GM18861 (cell line): Measurements from ENCODE around the gene TEK.

Experiments used
- ATAC-seq: cut with Tn5 transposase; IDR thresholded peaks from one replicate; pipeline ENCODE4 v1.9.1; 2021; ENCODE audit not compliant: unreplicated experiment

The TEK gene

DNA sequence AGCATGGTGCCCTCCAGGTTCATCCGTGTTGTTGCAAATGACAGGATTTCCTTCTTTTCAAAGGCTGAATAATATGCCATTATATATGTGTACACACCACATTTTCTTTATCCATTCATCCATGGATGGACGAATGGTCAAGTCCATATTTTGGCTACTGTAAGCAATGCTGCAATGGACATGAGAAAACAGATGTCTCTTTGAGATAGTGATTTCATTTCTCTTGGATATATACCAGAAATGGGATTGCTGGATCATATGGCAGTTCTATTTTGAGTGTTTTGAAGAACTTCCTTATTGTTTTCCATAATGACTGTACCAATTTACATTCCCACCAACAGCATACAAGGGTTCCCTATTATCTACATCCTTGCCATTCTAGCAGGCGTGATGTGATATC lies 67.9 kb downstream of the TEK start:
- ATAC-seq = no peak

DNA sequence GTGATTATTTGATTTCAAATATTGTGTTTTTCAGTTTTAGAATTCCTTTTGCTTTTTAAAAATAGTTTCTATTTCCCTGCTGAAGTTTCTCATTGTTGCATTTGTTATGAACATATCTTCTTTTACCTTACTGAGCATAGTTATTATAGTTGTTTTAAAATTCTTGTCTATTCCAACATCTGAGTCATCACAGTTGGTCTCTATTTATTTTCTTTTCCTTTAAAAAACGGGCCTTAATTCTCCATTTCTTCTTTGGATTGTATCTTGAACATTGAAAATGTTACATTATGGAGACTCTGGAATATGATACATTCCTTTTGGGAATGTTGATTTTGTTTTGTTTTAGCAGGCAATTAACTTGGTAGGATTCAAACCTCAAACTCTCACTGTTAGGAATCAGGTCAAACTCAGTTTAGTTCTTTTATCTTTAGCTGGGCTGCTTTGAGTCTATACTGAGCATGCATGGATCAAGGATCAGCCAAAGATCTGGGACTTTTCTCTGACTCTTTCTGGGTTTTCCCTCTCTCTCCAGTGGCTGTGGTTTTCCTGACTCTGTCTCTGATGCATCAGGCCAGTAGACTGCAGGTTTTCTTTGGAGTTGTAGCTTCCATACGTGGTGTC lies 70.3 kb downstream of the TEK start:
- ATAC-seq = no peak

DNA sequence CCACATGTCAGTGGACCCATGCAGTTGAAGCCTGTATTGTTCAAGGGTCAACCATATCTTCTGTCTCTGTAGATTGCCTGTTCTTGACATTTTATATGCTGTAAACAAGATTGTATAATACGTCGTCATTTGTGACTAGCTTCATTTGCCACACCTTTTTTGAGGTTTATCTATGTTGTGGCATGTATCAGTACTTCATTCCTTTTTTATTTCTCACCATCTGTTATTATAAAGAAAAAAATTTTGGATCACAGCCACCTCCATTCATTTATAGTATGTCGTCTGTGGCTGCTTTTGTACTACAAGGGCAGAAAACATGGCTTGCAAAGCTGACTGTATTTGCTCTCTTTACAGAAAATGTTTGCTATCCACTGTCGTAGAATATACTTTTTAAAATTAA lies 72.4 kb downstream of the TEK start:
- ATAC-seq = no peak

DNA sequence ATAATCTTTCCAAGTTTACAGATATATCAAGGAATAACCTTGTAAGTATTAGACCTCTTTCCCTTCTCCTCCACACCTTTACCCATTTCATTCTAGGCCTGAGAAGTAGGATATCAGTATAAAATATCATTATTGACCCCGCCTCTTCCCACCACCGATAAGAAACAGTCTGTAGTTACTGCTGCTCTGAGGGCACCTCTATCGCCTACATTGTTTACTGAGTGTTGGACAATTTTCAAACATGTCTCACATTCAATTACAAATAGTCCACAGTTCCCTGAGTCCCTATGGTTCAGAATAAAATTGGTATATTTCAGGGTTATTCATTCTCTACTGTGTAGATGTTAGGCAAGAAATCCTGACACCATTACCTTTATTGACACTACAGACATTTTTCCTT lies 73.4 kb downstream of the TEK start:
- ATAC-seq = no peak

DNA sequence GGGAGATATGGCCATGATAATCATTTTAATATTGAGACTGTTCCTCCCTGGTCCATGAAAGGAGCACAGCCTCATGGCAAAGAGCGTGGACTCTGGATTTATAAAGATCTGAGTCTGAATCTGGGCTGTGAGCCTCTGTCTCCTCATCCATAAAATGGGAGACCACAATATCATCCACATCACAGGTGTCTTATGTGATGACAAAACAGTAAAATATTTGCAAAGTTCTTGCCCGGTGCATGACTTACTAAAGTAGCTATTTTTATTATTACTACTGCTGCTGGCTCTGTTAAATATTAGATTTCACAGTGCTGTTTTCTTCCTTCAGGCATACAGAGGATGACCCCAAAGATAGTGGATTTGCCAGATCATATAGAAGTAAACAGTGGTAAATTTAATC lies 74.1 kb downstream of the TEK start:
- ATAC-seq = no peak

DNA sequence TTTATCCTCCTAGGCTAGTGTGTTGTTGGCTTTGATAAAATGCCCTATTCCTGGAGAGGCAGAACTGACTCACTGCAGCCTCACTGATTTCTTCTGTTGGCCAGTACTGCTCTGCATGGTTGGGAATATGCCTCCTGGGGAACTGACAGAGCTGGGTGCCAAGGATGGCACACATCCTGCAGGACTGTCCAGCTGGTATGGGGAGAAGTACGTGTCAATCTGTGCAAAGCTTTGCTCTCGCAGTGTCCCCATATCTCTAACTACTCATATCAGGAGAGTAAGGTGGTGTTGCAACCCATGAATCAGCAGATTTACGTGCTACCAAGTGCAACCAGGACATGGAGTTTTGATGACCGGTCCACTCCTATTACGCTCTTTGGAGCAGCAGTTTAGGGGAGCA lies 74.7 kb downstream of the TEK start:
- ATAC-seq = no peak

DNA sequence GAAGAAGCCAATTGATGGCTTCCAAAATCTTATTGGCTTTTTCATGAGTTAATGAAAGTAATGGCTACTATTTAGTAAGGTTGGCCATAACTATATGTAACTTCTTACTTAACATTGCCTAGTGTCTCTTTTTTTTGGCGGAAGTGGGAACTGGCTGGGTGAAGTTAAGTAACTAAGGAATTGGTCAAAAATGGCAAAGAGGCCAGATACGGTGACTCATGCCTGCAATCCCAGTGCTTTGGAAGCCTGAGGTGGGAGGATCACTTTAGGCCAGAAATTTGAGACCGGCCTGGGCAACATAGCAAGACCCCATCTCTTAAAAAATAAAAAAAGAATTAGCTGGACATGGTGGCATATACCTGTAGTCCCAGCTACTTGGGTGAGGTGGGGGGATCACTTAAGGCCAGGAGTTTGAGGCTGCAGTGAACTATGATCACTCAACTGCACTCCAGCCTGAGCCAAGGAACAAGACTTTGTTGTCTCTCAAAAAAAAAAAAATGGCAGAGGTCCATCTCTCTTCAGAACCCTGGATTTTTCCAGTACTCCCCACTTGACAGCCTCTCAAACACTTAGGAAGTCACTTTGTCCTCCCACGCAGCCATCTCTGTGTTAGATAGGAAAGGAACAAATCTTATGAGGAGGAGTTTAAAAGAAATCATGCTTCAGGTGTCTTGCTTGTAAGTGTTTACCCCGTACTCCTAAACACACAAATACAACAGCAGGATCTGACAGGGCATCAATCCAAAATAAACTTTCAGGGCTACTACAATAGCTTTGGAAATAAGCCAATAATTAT lies 75.7 kb downstream of the TEK start:
- no peak for ATAC-seq

DNA sequence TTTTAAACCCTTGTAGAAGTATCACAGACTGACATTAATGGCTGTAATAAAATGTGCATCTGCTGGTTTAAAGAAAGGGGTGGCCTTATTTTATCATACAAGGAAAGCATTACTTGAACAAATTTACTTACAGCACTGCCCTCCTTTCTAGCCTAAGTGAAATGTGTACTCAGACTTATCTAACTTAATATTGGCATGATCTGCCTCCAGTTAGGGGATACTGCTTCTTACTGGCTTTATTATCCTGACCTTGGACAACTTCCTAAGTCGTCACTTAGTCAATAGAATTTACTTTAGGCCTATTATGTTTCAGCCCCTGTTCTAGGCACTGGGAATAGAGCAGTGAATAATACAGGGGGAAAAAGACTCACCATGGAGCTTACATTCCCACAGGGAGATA lies 79.4 kb downstream of the TEK start:
- no peak for ATAC-seq

DNA sequence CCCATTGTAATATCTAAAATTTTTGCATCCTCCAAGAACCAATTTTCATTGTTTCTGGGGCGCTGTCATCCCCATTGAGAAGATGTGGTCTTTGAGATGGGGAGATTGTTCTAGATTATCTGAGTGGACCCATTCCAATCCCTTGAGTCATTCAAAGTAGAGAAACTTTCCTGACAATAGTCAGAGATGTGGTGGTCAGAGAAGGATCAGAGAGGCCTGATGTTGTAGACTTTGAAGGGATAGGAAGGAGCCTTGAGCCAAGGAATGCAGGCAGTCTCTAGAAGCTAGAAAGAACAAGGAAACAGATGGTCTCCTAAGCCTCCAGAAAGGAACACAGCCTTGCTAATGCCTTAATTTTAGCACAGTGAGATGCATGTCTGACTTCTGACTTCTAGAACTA lies 80.4 kb downstream of the TEK start:
- no peak for ATAC-seq

DNA sequence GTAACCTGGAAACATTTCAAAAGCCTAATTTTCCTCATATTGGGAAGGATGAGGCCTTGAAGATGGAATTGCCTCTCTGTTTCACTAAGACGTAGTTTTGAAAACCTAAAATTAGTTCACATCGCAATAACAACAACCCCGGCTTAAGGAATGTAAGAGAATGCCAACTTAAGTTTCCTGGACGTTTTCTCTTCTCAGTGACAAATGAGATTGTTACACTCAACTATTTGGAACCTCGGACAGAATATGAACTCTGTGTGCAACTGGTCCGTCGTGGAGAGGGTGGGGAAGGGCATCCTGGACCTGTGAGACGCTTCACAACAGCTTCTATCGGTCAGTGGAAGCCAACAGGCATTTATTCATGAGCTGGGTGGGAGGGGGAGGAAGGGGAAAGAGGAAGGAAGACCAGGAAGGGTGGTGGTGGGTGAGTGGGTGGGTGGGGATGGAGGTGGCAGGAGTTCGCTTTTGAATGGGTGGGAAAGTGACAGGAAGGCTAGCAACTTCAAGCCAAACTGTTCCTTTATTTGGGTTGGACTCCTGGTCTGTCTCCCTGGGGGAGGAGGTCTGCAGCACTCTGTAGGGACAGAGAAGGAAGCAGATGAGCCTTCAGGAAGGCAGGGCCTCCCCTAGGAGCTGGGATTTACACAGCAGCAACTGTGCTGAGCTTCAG lies 83.4 kb downstream of the TEK start:
- no peak for ATAC-seq

DNA sequence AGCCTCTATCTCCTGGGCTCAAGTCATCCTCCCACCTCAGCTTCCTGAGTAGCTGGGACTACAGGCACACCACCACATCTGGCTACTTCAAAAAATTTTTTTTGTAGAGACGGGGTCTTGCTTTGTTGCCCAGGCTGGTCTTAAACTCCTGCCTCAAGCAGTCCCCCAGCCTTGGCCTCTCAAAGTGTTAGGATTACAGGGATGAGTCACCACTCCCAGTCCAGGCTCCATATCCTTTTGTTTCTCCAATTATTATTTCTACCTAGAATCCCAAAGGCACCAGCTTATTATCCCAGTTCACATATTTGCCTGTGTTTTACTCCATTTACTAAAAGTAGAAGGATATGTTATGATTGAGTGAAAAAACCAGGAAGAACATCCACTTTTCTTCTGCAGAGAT lies 84.9 kb downstream of the TEK start:
- ATAC-seq = no peak

DNA sequence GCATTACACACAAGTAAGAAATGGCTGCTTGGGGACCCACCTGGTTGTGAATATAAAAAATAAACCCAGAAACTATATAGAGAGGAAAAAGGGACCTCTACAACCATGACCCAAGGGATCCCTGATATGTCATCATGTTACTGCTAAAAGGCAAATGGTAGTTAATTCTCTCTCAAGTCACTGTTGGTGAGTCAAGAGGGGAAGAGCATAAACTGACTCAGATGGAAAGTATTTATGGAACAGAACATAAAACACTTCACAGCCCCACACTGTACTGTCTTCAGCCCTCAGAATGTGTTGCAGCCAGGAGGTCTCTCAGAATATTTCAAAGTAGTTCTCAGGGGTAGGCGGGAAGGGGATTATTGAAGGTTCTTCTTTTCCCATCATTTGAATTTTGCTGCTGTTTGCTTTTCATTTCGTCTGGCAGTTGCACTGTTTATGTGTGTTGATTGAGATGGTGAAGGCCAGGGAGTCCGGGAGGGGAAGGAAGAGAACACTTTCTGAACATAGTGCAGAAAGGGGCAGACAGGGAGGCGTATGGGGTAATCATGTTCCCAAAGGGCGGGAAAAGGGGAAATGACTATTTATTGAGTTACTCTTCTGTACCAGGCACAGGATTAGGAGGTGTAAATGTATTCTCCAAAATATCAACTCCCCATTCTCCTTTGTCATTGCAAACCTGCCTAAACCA lies 85.5 kb downstream of the TEK start:
- ATAC-seq = no peak

DNA sequence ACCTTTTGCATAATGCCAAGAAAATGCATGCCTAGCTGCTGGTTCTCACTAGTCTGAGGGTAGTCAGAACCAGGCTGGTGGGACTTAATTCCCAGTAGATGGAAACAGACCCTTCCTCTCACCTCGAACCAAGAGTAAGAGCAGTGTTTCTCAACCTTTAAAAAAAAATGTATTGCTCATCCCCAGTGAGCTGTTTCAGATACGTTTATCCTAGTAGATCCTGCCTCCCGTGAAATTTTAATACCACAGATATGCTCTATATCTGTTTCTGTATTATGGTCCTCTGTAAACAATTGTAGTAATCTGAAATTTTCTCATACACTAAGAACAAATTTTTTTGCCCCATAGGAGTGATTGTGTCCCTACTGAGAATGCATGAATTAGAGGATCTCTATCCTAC lies 86.2 kb downstream of the TEK start:
- ATAC-seq = no peak

DNA sequence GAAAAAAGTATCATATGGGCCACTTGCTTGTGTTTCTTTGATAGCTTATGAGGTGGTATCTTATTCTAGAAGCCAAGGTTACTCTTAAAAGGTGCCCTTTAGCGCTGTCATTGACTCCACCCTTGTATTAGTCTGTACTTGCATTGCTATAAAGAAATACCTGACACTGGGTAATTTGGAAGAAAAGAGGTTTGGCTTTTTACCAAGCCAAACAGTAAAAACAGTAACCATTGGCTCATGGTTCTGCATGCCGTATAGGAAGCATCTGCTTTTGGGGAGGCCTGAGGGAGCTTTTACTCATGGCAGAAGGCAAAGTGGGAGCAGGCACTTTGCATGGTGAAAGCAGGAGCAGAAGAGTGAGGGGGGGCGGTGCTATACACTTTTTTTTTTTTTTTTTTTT lies 87.4 kb downstream of the TEK start:
- ATAC-seq = no peak

DNA sequence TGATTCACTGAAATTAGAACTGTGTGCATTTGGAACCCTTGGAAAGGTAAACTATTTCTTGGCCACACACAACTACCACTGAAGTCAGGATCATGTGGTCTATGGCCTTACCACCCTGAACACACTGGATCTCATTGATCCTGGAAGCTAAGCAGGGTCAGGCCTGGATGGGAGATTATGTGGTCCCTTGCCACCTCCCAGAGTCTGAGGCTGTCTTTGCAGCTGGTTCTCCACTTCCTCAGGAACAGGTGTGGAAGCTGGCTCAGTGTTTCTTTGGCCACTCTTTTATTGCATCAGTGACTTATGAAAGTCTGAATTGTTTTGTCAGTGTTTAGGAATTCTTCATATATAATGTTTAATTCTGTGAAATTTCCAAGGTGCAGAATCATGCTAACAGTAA lies 89.2 kb downstream of the TEK start:
- no peak for ATAC-seq

DNA sequence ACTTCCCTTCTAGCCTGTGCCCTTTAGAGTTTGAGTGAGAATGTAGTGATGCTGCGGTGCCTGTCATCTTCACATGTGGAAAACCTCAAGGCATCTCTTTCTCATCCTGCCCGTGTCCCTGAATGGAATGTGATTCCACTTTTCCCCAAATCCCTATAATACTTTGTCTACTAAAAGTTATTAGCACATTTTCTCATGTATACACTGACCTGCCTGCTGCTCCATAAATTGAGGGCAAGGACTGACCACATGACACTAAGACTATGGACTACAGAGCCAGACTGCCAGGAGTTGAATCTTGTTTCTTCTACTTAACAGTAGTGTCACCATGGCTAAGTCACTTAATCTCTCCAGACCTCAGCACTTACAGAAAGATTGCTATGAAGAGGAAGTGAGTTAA lies 93.0 kb downstream of the TEK start:
- ATAC-seq = no peak

DNA sequence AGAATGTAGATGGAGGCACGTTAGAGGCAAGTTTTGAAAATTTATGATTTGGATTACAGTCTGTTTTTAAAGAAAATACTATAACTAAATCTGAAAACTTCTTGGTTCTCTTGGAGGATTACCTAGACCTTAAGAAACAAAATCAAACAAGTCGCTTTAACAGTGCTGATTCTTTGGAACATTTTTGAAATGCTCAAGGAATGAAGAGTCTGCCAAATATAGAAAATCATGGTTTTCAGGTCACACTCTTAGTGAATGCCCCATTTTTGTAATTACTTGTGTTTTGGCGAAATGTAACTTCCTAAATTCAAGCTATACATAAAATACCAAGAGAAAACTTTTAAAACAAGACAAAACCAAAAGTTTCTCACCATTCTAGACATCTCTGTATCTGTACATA lies 94.8 kb downstream of the TEK start:
- no peak for ATAC-seq

DNA sequence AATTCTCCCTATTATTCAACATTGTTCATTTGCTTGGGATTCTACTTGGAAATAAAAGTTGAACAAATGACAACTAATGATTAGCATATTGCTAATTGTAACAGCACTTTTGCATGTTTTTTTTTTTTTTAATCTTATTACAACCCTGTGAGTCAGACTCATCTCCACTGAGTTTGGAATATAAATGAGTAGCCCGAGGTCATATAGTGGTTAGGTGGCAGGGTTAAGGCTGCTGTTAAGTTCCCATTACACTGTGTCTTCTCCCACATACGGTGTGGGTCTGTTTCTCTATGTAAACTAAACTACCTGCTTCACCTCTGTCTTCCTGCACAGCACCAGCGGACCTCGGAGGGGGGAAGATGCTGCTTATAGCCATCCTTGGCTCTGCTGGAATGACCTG lies 95.6 kb downstream of the TEK start:
- no peak for ATAC-seq

DNA sequence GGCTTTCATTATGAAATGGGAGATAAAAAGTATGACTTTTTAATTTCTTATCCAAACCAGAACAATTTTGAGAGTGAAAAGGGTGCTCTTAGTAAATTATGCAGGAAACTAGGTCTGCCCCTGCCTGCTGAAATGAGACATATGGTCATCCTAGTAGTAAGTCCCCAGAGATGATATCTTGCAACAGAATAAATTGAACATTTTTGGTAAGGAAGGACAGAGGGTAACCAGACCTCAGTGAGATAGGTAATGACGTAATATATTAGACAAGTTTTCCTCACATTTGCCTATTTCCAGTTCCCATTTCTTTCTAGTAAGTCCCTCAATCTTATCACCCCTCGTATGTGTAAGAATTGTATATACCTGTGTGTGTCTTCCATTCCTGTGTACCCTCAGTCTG lies 96.2 kb downstream of the TEK start:
- no peak for ATAC-seq

DNA sequence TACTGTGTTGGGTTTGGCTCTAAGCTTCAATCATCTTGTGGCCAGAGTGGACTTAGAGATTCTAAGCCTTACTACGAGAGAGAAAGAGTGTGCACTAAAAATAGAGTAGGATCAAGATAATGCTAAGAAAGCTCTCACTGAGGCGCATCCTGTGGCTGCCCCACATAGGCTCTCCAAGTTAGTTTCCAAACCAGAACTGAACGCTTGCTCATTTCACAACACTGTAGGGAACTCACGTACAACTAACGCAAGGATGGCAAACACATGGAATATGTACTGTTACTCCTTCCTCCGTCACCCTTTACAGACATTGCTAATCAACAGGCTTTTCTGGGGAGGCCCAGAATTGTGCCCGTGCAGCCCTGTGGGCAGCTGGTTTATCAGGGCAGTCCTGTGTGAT lies 97.0 kb downstream of the TEK start:
- no peak for ATAC-seq

DNA sequence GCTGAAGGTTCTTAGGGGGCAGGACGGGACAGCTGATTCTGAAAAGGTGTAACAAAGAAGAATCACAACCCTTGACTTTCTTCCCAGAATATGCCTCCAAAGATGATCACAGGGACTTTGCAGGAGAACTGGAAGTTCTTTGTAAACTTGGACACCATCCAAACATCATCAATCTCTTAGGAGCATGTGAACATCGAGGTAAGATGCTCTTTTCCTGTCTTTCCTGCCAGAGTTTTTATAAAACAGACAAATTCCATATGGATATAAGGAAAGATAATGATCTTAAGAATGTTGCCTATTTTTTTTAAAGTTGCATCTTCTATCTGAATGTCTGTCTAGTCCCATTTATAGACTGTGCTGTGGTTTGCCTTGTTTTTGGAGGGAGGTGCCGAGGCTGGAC lies 100.0 kb downstream of the TEK start:
- no peak for ATAC-seq

DNA sequence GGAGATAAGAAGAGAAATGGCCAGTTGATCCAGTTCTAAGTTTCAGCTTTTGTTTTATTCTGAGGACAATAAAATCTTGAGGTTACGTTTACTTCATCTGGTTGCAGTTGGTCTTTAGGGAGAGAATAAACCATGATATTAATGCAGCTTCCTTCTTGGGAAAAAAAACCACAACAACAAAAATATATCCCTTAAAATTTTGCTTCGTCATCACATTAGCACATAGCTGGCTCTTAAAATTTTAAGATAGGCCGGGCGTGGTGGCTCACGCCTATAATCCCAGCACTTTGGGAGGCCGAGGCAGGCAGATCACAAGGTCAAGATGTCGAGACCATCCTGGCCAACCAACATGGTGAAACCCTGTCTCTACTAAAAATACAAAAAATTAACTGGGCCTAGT lies 101.6 kb downstream of the TEK start:
- ATAC-seq = no peak
